ENCODE results near the gene IVL.

Gene IVL, protein sequence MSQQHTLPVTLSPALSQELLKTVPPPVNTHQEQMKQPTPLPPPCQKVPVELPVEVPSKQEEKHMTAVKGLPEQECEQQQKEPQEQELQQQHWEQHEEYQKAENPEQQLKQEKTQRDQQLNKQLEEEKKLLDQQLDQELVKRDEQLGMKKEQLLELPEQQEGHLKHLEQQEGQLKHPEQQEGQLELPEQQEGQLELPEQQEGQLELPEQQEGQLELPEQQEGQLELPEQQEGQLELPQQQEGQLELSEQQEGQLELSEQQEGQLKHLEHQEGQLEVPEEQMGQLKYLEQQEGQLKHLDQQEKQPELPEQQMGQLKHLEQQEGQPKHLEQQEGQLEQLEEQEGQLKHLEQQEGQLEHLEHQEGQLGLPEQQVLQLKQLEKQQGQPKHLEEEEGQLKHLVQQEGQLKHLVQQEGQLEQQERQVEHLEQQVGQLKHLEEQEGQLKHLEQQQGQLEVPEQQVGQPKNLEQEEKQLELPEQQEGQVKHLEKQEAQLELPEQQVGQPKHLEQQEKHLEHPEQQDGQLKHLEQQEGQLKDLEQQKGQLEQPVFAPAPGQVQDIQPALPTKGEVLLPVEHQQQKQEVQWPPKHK

DNA sequence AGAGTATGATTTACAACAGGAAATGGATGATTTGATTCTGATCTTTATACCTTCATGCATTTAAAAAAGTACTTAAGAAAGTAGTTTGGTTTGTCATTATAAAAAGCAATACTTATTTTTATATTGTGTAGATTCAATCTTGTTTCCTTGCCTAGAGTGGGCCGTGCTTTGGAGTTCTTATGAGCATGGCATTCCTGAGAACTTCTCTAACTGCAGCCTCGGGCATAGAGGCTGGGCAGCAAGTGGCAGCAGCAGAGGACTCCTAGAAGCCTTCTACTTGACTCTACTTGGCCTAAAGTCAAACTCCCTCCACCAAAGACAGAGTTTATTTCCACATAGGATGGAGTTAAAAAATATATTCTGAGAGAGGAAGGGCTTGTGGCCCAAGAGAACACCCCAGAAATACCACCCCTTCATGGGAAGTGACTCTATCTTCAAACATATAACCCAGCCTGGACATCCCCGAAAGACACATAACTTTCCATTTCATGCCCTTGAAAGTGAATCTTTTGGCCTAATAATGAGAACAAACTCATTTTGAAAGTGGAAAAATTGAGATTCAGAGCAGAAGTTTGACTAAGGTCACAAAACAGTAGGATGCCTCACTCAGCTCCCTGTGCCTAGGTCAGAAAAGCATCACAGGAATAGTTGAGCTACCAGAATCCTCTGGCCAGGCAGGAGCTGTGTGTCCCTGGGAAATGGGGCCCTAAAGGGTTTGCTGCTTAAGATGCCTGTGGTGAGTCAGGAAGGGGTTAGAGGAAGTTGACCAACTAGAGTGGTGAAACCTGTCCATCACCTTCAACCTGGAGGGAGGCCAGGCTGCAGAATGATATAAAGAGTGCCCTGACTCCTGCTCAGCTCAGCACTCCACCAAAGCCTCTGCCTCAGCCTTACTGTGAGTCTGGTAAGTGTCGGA lies at the start of gene IVL:
TSS of gene IVL (plus strand) at position 861 of the 916 bp plus-strand sequence. CDS start 1,252 bp downstream, outside the sequence.
- DNase-seq (ENCODE audit: low read depth) = no peak

DNA sequence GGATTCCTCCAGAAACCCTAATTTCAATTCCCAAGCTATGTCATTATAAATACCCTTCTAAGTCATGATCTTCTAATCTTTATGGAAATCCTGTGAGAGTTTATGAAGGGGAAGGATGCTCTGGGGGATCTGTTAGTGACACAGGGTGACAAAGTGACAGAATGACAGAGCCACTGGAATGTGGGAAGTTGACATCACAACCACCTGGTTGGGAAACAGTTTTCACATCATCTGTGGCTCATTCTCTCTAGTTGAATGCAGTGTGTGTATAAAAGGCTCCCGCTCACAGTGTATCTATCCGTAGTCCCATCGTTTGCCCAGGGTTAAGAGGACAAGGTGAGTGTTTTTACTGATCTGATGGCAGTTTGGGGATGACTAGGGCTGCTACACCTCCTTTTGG lies 48.6 kb upstream of the IVL start, which contains the start of gene LCE7A:
TSS of gene LCE7A (plus strand) at position 301 of the 400 bp plus-strand sequence. CDS start 702 bp downstream, outside the sequence.
- no peak for DNase-seq (ENCODE audit: low read depth)

DNA sequence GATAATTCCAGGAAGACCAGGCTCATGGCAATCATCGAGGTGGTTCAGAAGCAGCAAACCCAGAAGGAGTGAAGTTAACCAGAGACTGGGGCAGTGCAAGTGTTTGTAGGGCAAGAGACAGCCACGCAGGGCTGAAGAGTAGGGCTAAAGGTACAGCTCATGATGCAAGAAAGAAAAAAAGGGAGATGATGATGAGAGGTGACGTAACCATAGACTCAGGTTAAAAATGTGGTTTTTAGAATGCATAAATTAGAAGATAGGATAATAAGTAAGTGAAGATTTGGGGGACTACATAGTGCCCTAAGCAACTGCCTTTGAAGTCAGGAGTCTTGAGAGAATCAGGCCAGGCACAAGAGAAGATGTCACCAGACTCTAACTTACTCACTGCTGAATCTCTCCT lies 48.2 kb upstream of the IVL start:
- no peak for DNase-seq (ENCODE audit: low read depth)

DNA sequence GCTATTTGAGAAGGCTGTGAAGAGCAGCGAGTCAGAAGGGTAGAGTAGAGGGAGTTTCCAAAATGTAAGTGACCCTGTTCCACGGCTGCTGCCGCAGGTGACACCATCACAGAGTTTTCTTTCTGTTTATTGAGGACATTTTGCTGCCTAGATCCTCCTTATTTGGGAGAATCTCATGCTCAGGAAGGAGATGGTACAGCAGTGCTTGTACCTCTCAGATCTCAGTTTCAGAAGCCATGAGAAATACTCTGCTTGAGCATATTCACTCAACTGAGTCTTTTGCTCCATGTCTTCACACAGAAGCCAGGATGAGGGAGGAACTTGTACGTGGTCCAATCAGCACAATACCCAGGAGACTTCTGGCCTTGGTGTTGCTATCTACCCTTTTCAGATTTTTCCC lies 47.0 kb upstream of the IVL start:
- DNase-seq (ENCODE audit: low read depth) = no peak

DNA sequence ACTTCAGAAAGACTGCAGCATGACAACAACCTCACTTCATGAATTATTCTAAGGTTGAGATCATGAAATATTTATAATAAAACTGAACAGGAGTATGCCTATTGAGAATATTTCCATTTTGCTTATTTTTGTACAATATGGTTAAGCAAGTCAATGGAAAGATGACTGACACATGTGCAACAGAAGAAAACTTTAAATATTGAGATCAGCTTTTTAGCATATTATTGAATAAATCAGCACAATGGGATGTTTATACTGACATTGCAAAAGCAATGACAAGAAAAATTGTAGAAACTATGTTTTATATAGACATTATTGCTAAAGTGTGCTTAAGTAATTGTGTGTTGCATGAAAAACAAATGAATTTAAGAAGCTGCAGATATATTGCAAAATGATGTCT lies 43.9 kb upstream of the IVL start:
- no peak for DNase-seq (ENCODE audit: low read depth)

DNA sequence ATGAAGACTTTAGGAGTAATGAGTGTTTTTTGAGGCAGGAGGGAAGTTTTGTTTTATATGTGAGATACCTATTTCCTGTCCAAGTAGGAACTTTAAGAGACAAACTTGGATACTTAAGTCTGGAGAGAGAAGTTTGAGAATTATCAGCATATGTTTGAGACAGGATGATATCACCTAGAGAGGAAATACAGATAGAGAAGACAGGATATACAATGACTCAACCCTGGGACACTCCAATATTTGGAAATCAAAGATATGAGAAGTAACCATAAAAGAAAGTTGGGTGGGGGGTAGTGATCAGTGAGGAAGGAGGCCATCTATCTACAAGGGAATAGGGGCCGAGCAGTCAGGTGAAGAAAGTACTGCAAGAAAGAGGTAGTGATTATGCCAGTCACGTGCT lies 42.0 kb upstream of the IVL start:
- DNase-seq (ENCODE audit: low read depth) = no peak

DNA sequence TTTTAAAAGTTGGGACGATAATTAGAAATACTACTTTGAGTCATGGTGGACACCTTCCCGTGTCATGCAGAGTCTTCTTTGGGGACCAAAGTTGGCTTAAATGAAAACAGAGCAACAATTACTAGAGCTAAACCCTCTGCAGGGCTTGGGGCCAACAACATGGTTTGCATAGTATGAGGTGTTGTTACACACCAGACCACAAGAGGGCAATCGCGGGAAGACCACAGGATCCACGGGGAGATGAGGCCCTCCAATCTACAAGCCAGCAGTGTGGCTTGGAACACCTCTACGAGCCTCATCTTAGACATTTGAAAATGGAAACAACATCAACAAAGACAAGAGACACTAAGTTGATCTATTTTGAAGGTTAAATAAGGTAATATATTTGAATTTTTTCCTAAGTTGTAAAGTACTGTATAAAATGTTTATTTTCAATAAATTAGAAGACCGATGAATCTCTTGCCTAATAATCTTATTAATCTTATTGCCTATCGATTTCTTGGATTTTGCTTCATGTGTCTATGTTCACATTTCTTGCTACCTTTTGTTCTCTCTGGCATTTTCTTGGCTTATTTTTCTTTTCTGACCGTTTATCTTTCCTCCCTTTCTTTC lies 38.4 kb upstream of the IVL start:
- peak; percentile 24 for DNase-seq (ENCODE audit: low read depth)

DNA sequence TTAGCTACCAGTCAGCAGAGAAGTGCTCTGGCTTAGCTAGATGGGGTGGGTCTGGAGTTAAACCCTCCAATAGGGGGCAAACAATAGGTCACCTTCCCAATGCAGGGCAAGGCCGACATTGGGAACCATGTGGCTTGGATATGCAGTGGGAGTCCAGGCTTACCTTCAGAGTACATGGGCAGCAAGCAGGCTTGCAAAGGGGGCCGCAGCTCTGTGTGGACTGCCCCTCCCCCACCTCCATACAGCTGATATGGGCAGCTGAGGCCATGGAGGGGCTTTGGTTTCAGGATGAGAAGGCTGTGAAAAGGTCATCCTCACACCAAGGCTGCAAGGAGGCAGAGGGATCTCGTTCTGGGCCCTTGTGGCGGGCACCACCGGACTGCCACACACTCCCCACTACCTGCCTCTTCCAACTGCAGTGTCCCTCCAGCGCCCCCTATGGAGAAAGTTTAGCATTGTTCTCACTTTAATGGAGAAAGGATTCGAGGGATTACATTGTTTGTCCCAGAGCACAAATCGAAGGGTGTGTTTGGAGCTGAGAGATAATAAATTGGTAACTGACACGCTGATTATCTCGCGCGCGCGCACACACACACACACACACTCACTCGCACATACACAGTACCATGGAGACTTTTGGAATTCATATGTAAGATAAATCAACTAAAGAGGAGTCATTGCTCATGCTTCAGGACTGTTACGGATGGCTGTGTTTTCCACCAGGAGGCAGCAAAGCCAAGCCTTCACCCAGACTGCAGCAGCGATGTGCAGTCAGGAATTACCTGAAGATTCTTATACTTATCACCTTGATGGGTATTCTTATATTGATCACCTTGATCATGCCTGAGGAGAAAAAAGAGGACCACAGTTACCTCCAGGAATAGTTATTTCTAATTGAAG lies 37.3 kb upstream of the IVL start:
- no peak for DNase-seq (ENCODE audit: low read depth)

DNA sequence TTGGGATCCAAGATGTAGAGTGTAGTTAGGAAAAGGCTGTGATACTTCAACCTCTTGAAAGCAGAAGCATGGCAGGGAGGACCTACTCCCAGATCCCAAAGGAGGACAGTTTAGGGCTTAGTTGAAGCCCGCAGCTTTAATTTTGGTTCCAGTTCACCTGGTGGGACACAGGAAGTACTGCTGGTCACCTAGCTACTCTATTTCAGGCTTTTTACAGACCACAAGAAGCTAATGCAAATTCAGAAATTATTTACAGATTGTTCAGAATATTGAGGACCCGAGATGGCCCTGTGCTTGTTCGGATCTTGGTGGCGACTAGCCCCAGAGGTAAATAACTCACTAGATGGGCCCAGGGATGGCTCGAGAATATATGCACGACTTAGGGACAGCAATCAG lies 36.6 kb upstream of the IVL start:
- DNase-seq (ENCODE audit: low read depth) = no peak

DNA sequence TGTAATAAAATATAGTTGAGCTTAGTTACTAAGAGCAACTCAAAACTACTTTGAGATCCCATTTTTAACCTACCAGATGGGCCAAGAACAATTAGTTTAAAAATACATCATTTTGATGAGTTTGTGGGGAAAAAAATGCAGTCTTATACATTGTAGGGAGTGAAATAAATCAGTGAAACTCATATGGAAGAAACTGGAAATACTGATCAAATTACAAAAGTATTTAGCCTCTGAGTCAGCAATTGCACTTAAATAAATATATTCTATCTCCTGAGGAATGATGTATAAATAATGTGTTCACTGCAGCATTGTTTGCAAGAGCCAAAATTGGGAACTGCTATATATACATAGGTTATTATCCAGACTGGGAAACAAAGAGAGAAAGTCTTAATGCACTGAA lies 34.9 kb upstream of the IVL start:
- no peak for DNase-seq (ENCODE audit: low read depth)

DNA sequence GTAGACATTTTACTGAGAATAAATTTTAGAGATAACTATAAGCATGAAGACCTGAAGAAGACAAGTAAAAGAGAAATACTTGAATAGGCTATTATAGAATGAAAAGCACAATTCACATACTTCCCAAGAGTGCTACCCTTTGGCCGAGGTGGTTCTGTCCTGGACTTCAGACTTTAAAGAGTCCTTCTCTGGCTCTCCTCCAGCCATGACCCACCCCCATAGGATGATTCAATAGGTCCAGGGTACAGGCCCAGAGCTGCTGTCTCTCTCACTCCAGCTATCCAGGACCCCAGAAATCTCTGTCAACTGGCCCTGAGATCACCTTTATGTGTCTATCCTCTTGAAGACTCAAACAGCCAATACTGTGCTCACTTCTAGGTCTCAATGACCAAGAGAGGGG lies 31.5 kb upstream of the IVL start:
- DNase-seq (ENCODE audit: low read depth) = no peak

DNA sequence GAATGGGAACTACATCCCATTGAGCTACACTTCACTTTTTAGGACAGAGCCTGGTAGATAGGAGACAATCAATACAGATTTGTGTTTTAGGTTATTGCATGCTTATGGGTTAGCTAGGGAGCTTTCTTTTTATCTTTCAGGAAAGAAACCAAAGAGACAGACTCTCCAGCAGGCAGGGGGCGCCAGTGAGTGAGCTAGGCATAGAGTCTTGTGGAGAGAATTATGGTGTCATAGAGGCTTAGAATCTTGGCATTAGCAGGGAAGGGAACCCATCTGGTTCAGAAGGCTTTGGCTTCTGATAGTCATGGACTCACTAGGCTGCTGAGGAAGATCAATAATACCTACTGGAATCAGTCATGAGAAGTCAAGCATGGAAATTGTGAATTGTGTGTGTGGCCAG lies 30.3 kb upstream of the IVL start, which contains the start of gene SMCP:
TSS of gene SMCP (plus strand) at position 281 of the 400 bp plus-strand sequence. CDS start 6,101 bp downstream, outside the sequence.
- no peak for DNase-seq (ENCODE audit: low read depth)

DNA sequence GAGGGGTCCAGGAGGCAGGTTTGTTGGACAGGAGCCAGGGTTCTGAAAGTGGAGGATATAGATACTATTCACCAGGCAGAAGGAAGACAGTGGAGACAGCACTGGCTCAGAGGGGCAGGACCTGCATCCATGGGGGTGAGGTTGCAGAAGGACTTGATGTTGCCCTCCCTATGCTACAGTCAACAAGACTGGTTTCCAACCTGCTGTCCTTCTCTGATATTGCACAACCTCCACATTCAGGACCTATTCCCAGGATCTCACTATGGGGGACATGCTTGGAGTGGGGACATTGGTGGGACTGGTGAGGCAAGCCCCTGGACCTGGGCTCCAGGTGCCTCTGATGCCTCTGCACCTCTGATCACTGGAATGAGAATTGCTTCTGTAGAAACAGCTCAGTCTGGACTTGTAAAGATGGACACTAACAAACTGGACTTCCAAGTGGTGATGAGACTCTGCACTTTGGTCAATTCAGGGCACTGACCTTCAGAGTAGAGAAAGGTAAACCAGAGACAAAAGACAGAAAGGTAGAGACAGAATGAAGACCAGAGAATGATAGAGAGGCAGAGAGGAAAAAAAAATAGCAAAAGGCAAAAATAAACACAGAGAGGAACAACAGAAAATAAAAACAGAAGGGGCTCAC lies 28.7 kb upstream of the IVL start:
- no peak for DNase-seq (ENCODE audit: low read depth)

DNA sequence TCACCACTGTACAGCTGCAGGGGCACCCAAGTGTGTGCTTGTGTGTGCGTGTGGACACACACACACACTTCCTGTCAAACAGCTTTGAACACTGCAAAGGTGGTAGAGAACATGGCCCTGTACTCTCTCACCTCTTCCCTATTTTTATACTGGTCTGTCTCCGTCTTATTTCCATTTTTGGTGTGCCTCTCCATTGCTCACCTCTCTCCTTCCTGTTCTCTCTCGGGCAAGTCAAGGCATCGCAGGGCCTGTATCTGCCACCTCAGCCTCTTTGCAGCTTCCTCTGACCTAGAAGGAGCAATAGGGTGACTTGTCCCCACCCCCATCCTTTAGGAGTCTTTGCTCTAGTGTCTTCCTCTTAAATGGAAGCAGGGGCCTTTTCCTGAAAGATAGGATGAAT lies 28.0 kb upstream of the IVL start:
- DNase-seq (ENCODE audit: low read depth) = no peak

DNA sequence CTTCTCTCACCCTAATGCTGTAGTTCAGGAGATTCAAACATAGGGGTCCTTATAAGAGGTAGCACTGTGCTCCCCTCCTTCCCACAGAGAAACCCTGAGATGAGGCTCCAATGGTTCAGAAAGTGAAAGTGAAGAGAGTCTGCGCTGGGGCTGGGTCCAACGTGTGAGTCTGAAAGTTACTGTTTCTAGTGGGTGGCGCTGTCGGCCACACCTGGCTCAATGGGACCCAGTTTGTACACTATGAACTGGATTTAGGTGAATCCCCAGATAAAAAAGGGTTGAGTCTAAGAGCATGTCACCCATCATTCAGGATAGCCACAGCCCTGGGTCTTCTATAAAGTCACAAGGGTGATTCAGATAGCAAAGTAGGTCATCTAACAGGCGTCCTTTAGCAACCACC lies 27.4 kb upstream of the IVL start:
- DNase-seq (ENCODE audit: low read depth) = no peak

DNA sequence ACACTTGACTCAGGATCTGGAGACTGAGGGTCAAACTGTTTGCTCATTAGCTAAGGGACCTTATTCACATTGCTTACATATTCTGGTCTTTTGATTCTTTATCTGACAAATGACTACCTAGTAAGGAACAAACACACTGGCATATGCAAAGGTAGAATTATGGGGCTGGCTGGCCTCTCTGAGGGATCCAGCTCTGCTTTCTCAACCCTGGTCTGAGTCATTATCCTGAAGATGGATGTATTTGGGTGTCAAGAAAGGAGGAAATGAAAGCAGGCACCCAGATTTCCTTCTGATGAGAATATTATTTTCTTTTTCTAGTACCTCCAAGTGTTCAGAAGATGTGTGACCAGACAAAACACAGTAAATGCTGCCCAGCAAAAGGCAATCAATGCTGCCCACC lies 24.3 kb upstream of the IVL start:
- DNase-seq (ENCODE audit: low read depth) = no peak

DNA sequence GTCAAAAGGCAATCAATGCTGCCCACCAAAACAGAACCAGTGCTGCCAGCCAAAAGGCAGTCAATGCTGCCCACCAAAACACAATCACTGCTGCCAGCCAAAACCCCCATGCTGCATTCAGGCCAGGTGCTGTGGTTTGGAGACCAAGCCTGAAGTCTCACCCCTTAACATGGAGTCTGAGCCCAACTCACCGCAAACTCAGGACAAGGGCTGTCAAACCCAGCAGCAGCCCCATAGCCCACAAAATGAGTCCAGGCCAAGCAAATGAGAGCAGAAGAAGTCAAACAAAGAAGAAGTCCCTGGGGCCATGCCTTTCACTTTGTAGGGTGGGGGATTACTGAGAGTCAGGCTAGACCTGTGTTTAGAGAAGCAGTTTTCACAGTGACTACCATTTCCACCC lies 23.8 kb upstream of the IVL start:
- no peak for DNase-seq (ENCODE audit: low read depth)

DNA sequence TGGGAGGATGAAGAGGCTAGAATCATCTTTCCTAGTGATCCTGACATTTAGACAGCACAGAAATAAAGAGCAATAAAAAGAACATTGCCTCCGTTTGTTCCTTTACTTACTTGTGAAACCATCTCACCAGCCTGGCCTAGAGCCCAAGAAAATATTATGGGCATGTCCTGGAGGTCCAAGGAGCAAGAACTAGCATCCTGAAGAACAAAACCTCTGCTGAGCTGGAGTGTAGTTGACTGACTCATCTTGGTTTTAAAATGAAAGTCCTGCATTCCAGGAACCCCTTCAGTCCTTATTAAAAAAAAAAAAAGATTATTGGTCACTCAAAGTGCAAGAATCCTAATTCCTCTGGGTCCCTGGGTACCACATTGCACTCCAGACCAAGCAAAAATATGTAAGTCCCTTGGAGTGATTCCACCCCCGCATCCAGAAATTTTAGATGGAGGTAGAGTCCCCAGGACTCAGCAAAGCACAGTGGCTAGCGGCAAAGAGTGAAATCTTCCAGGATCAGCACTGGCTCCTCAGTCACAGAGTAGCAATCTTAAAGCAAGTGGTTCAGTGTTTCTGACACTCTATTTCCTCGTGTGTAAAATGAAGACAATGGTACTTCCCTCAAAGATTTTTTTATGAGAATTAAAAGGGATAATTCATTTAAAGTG lies 23.3 kb upstream of the IVL start:
- DNase-seq (ENCODE audit: low read depth) = no peak

DNA sequence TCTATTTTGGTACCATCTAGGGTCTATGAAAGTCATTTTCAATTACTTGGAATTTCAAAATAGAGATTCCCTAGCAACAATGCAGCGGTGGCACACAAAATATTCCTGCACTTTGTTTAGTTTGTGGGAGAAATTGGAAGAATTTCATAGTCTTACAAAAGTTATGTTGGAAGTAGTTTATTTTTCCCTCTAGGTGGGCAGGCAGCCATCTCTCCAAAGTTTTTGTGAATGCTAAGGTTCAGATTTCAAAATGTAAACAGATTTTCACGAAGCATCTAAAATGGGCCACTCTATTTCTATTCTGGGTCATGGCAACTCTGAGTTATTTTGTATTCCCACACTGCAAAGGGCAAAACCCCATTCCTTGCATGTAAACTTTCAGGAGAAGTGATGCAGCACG lies 22.3 kb upstream of the IVL start:
- no peak for DNase-seq (ENCODE audit: low read depth)

Data from stimulated activated CD4-positive, alpha-beta T cell treated with anti-CD3 and anti-CD28 coated beads, Interleukin-2, amount 100 ng/mL, for 4 hours (primary cell).